ENCODE measurements around the gene SMYD3. TPM values are rescaled to one million over a fixed set of nuclear protein-coding genes. Genes with fewer than 3 reads are reported as not detected.

Gene SMYD3
- total RNA-seq, 1 experiment from 2014 or later: 29.6 TPM

DNA sequence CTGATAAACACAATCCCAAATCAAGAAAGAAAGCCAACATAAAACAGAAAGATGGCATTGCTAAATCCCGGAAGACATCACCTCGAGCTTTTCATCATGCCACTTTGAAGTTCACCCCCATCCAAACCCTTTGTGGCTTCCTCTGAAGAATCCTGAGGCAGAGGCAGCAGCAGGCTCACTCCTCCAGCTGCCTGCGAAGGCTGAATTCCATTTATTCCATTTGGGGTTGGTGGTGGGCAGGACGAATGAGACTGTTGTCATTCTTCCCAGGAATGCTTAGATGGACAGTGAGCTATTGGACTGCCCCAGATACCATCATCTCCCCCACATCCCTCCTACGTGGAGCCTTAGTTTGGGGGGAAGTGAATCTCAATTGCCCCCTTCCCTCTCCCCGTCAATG is 437.5 kb downstream of the SMYD3 start:
- ChIA-PET POLR2A (ENCODE audit: unreplicated experiment) (no interaction called here), CTCF (no interaction called here)
- no TSS peak for BruUV-seq (replicated peaks)

DNA sequence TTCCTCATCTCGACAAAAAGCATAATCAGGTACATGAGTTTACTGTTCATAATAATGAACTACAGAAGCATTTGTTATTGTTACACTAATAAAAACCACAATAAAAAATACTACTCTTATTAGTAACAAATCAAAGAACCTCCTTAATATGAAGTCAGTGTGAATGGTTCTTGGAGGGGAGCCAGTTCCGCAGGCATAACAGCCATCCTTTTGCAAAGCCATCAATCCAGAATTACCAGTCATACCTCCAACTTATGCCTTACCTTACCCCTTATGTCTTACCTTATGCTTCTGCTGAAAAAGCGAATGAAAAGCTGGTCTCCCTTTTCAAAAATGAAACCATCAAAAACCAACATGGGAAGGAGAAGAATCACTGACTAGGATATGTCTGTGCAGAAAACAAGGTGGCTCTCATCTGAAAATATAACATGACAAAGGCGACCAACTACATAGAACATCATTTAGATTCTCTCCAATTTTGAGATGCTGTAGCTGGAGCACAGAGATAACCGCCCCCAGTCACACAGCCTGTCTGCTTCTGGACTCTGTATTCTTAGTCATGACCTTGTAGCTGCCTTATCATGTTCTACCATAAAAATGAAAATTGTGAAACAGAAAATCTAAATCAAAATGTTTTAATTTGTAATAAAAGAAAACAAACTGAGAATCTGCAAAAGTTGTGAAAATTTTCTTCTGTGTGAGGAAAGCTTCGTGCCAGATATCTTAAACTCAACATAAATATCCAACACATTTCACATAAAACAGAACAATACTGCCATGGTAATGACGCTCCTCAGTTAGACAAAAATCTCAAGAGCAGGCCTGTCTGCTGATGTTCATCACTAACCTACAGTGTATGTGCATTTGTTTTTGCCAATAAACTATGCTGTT is 438.2 kb downstream of the SMYD3 start:
- Histone ChIP-seq H3K9me2 (ENCODE audit: insufficient read depth) (no peaks in the 10 kb centered on the region), H3K27me3 (ENCODE audit: insufficient read depth, low read depth) (no peaks in the 10 kb centered on the region), H2AFZ (no peak overlapping the region), H3K9me3 (ENCODE audit: insufficient read depth, low read depth) (no peaks in the 10 kb centered on the region), H3K27ac (no peak overlapping the region), H3K79me2 (ENCODE audit: low read depth) (no peaks in the 10 kb centered on the region), H3K4me2 (no peak overlapping the region), H3F3A (ENCODE audit: insufficient read depth, low read depth) (no peaks in the 10 kb centered on the region), H3K4me3 (no peak overlapping the region), H3K4me1 (replicated peaks; ENCODE audit: insufficient read depth) (no peaks in the 10 kb centered on the region), H3K36me3 (ENCODE audit: low read depth) (no peaks in the 10 kb centered on the region), H4K20me1 (ENCODE audit: insufficient read depth) (no peaks in the 10 kb centered on the region)
- no peak for DNase-seq
- ChIA-PET CTCF (no interaction called here), POLR2A (ENCODE audit: unreplicated experiment) (no interaction called here)
- TF ChIP-seq, protein P1, sequence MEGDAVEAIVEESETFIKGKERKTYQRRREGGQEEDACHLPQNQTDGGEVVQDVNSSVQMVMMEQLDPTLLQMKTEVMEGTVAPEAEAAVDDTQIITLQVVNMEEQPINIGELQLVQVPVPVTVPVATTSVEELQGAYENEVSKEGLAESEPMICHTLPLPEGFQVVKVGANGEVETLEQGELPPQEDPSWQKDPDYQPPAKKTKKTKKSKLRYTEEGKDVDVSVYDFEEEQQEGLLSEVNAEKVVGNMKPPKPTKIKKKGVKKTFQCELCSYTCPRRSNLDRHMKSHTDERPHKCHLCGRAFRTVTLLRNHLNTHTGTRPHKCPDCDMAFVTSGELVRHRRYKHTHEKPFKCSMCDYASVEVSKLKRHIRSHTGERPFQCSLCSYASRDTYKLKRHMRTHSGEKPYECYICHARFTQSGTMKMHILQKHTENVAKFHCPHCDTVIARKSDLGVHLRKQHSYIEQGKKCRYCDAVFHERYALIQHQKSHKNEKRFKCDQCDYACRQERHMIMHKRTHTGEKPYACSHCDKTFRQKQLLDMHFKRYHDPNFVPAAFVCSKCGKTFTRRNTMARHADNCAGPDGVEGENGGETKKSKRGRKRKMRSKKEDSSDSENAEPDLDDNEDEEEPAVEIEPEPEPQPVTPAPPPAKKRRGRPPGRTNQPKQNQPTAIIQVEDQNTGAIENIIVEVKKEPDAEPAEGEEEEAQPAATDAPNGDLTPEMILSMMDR (conservative IDR thresholded peaks at IDR 0.05): no peak
- TF ChIP-seq EZH2 (IDR thresholded peaks at IDR 0.05; ENCODE audit: low read depth): no peak
- BruUV-seq (replicated peaks): no TSS peak
- intact Hi-C loops (cut with micrococcal nuclease; ENCODE audit: unreplicated experiment): no loop called here

More for the DNA sequence above, 437.5 kb downstream of the SMYD3 start:
- Histone ChIP-seq H3K36me3 (ENCODE audit: low read depth) (no peaks in the 10 kb centered on the region), H3K27ac (no peak overlapping the region), H3K4me2 (no peak overlapping the region), H2AFZ (no peak overlapping the region), H3K27me3 (ENCODE audit: insufficient read depth, low read depth) (no peaks in the 10 kb centered on the region), H3K9me2 (ENCODE audit: insufficient read depth) (no peaks in the 10 kb centered on the region), H3K4me1 (replicated peaks; ENCODE audit: insufficient read depth) (no peaks in the 10 kb centered on the region), H3K79me2 (ENCODE audit: low read depth) (no peaks in the 10 kb centered on the region), H3K4me3 (no peak overlapping the region), H3K9me3 (ENCODE audit: insufficient read depth, low read depth) (no peaks in the 10 kb centered on the region), H4K20me1 (ENCODE audit: insufficient read depth) (no peaks in the 10 kb centered on the region), H3F3A (ENCODE audit: insufficient read depth, low read depth) (no peaks in the 10 kb centered on the region)
- intact Hi-C loops (cut with micrococcal nuclease; ENCODE audit: unreplicated experiment): no loop called here
- no peak for DNase-seq
- no peak for TF ChIP-seq EZH2 (IDR thresholded peaks at IDR 0.05; ENCODE audit: low read depth)
- TF ChIP-seq, protein P1 (conservative IDR thresholded peaks at IDR 0.05): no peak

DNA sequence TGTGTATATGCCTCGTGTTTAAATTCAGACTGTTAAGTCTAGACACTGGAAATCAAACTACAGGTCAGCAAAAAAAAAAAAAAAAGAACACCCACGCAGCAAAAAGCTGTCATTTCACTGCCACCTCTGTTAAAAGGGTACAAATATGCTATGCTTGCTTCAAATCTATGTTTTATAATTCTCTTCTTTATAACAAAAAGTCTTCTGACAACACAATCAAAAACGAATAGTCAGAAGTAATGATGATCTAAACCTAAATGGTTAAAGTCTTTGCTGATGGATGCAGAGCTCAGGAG is 438.9 kb downstream of the SMYD3 start:
- intact Hi-C loops (cut with micrococcal nuclease; ENCODE audit: unreplicated experiment): no loop called here
- Histone ChIP-seq H3K4me2 (no peak overlapping the region), H3K4me1 (replicated peaks; ENCODE audit: insufficient read depth) (no peaks in the 10 kb centered on the region), H4K20me1 (ENCODE audit: insufficient read depth) (no peaks in the 10 kb centered on the region), H2AFZ (no peak overlapping the region), H3F3A (ENCODE audit: insufficient read depth, low read depth) (no peaks in the 10 kb centered on the region), H3K27me3 (ENCODE audit: insufficient read depth, low read depth) (no peaks in the 10 kb centered on the region), H3K4me3 (no peak overlapping the region), H3K9me3 (ENCODE audit: insufficient read depth, low read depth) (no peaks in the 10 kb centered on the region), H3K79me2 (ENCODE audit: low read depth) (no peaks in the 10 kb centered on the region), H3K36me3 (ENCODE audit: low read depth) (no peaks in the 10 kb centered on the region), H3K9me2 (ENCODE audit: insufficient read depth) (no peaks in the 10 kb centered on the region), H3K27ac (no peak overlapping the region)
- ChIA-PET CTCF (no interaction called here), POLR2A (ENCODE audit: unreplicated experiment) (no interaction called here)
- DNase-seq: no peak
- no TSS peak for BruUV-seq (replicated peaks)
- TF ChIP-seq, protein P1 (conservative IDR thresholded peaks at IDR 0.05): no peak
- no peak for TF ChIP-seq EZH2 (IDR thresholded peaks at IDR 0.05; ENCODE audit: low read depth)
